Endodermal cell (in vitro differentiated cells): ENCODE measurements around the gene WNT10A. TPM values are rescaled to one million over a fixed set of nuclear protein-coding genes. Genes with fewer than 3 reads are reported as not detected.

Experiments used
- DNase-seq: peaks from one replicate; pipeline ENCODE4 v3.0.0-alpha.2; 2017
- H3K27ac ChIP-seq: 2 replicates; pipeline ENCODE4 v1.5.1; 2013; ENCODE audit warnings: mild to moderate bottlenecking, low read depth, low read length, moderate library complexity
- H3K27me3 ChIP-seq: 2 replicates; pipeline ENCODE4 v1.6.1; 2013; ENCODE audit warnings: mild to moderate bottlenecking, low read length, moderate library complexity; ENCODE audit not compliant: insufficient read depth, control insufficient read depth, poor library complexity, severe bottlenecking
- H3K36me3 ChIP-seq: 2 replicates; pipeline ENCODE4 v1.7.0; 2013; ENCODE audit warnings: mild to moderate bottlenecking, low read length, moderate library complexity; ENCODE audit not compliant: control insufficient read depth, insufficient read depth
- H3K4me1 ChIP-seq: one replicate; pipeline ENCODE4 v1.7.0; 2013; ENCODE audit warnings: low read length; ENCODE audit not compliant: control insufficient read depth, insufficient read depth
- H3K4me3 ChIP-seq: 2 replicates; pipeline ENCODE4 v1.5.1; 2013; ENCODE audit warnings: mild to moderate bottlenecking, low read length, moderate library complexity
- H3K9ac ChIP-seq: 2 replicates; pipeline ENCODE4 v1.6.1; 2013; ENCODE audit warnings: mild to moderate bottlenecking, low read length, moderate library complexity; ENCODE audit not compliant: poor library complexity, severe bottlenecking; ENCODE audit errors: extremely low read depth
- H3K9me3 ChIP-seq: 2 replicates; pipeline ENCODE4 v1.6.1; 2013; ENCODE audit warnings: mild to moderate bottlenecking, low read length, moderate library complexity; ENCODE audit not compliant: control insufficient read depth
- H3K27ac Mint-ChIP-seq: 2 replicates; pipeline ENCODE4 v1.8.0; 2020; ENCODE audit warnings: mixed read lengths
- H3K27me3 Mint-ChIP-seq: 2 replicates; pipeline ENCODE4 v1.8.0; 2021; ENCODE audit warnings: mild to moderate bottlenecking, mixed read lengths; ENCODE audit not compliant: insufficient read depth
- H3K36me3 Mint-ChIP-seq: 2 replicates; pipeline ENCODE4 v1.8.0; 2020; ENCODE audit warnings: low read depth, mixed read lengths
- H3K4me1 Mint-ChIP-seq: 2 replicates; pipeline ENCODE4 v1.8.0; 2020; ENCODE audit warnings: mixed read lengths
- H3K4me3 Mint-ChIP-seq: 2 replicates; pipeline ENCODE4 v1.8.0; 2020; ENCODE audit warnings: mild to moderate bottlenecking, moderate library complexity, mixed read lengths
- H3K9me3 Mint-ChIP-seq: 2 replicates; pipeline ENCODE4 v1.8.0; 2020; ENCODE audit warnings: mild to moderate bottlenecking, mixed read lengths
- CTCF ChIP-seq: fragments of 200-600 bp; sonication (generic); conservative IDR thresholded peaks from 2 replicates; pipeline ENCODE4 v1.5.0; 2021; ENCODE audit warnings: antibody characterized with exemption, mild to moderate bottlenecking
- WGBS, 2 experiments: methylation state at CpG; one replicate each; pipeline versions ENCODE4 v1.1.5 to v1.1.7; 2013; ENCODE audit warnings: missing lambda C conversion rate in 2 of 2, mixed read lengths in 1 of 2; ENCODE audit not compliant: insufficient coverage in 1 of 2, insufficient read length in 1 of 2; 5-methylcytosine and 5-hydroxymethylcytosine counted together
- total RNA-seq, 2 donors: library from RNA; stranded (reverse); fragmentation: NEBNext Ultra II Directional in 1 of 2; extraction: Animal tissue kit (Norgen Biotek cat#: 25700) in 1 of 2; gene quantifications; 2 replicates in 1 of 2; 3 replicates in 1 of 2; pipeline ENCODE4 v1.2.1, GENCODE V29; 2021

The WNT10A gene
- total RNA-seq, 2 donors from 2014 or later = not detected

GRCh38 chr2:218896501-218897393 lies 16.1 kb downstream of the WNT10A start:
- Histone ChIP-seq H3K9me3 (peaks cover 8% of the 10 kb centered on the region), H3K27me3 (peaks cover 100% of the 10 kb centered on the region), H3K27ac (no peak overlapping the region), H3K4me3 (peak overlapping the region; percentile 17), H3K36me3 (no peaks in the 10 kb centered on the region), H3K9ac (no peak overlapping the region), H3K4me1 (no peaks in the 10 kb centered on the region)
- Mint-ChIP-seq H3K4me1 (peaks cover 5% of the 10 kb centered on the region), H3K27ac (no peak overlapping the region), H3K36me3 (no peaks in the 10 kb centered on the region), H3K9me3 (peaks cover 3% of the 10 kb centered on the region), H3K4me3 (no peak overlapping the region), H3K27me3 (peaks cover 96% of the 10 kb centered on the region)
- peak; percentile 42 for TF ChIP-seq CTCF
- peak; percentile 80 for DNase-seq
- 3 to 6% methylated on average over 8 to 39 of the region's 40 CpGs for WGBS, 2 experiments

- Mint-ChIP-seq H3K4me3 (no peak overlapping the region), H3K27me3 (peaks cover 96% of the 10 kb centered on the region), H3K36me3 (no peaks in the 10 kb centered on the region), H3K9me3 (peaks cover 3% of the 10 kb centered on the region), H3K4me1 (peaks cover 5% of the 10 kb centered on the region), H3K27ac (no peak overlapping the region)
- Histone ChIP-seq H3K9ac (no peak overlapping the region), H3K4me3 (no peak overlapping the region), H3K27ac (no peak overlapping the region), H3K36me3 (no peaks in the 10 kb centered on the region), H3K9me3 (peaks cover 8% of the 10 kb centered on the region), H3K4me1 (no peaks in the 10 kb centered on the region), H3K27me3 (peaks cover 100% of the 10 kb centered on the region)
- 8 to 9% methylated on average over 5 to 33 of the region's 34 CpGs for WGBS, 2 experiments
- DNase-seq = peak; percentile 70
- TF ChIP-seq CTCF = no peak
These were observed 16.9 kb downstream of the WNT10A start for GRCh38 chr2:218897394-218898108.

GRCh38 chr2:218898109-218898878 lies 17.6 kb downstream of the WNT10A start:
- Mint-ChIP-seq H3K27ac (no peak overlapping the region), H3K4me3 (no peak overlapping the region), H3K36me3 (no peaks in the 10 kb centered on the region), H3K4me1 (peaks cover 5% of the 10 kb centered on the region), H3K9me3 (peaks cover 3% of the 10 kb centered on the region), H3K27me3 (peaks cover 97% of the 10 kb centered on the region)
- no peaks in the 10 kb centered on the region for H3K4me1 ChIP-seq
- TF ChIP-seq CTCF = peak; percentile 99
- H3K4me3 ChIP-seq = no peak overlapping the region
- no peak overlapping the region for H3K9ac ChIP-seq
- peaks cover 8% of the 10 kb centered on the region for H3K9me3 ChIP-seq
- WGBS, 2 experiments = 9 to 23% methylated on average over 15 to 52 of the region's 52 CpGs
- H3K27me3 ChIP-seq = peaks cover 100% of the 10 kb centered on the region
- no peaks in the 10 kb centered on the region for H3K36me3 ChIP-seq
- peak; percentile 96 for DNase-seq
- H3K27ac ChIP-seq = no peak overlapping the region
